Pulmonary artery endothelial cell (primary cell): Measurements from ENCODE around the gene GRIN3B. TPM values are rescaled to one million over a fixed set of nuclear protein-coding genes. Genes with fewer than 3 reads are reported as not detected.

Experiments used
- DNase-seq: peaks from one replicate; pipeline ENCODE4 v3.0.0-alpha.2; 2011; ENCODE audit warnings: low read depth, low spot score
- total RNA-seq: library from RNA; depleted of rRNA; stranded (reverse); fragments of >200 nt; gene quantifications from 2 replicates; pipeline ENCODE4 v1.2.3, GENCODE V29; 2014

GRIN3B gene
- total RNA-seq, 1 donor from 2014 or later, result 0.59 TPM

- DNase-seq, result no peak
Measured at GRCh38 chr19:1041835-1042685, 41.8 kb downstream of the GRIN3B start.

DNA sequence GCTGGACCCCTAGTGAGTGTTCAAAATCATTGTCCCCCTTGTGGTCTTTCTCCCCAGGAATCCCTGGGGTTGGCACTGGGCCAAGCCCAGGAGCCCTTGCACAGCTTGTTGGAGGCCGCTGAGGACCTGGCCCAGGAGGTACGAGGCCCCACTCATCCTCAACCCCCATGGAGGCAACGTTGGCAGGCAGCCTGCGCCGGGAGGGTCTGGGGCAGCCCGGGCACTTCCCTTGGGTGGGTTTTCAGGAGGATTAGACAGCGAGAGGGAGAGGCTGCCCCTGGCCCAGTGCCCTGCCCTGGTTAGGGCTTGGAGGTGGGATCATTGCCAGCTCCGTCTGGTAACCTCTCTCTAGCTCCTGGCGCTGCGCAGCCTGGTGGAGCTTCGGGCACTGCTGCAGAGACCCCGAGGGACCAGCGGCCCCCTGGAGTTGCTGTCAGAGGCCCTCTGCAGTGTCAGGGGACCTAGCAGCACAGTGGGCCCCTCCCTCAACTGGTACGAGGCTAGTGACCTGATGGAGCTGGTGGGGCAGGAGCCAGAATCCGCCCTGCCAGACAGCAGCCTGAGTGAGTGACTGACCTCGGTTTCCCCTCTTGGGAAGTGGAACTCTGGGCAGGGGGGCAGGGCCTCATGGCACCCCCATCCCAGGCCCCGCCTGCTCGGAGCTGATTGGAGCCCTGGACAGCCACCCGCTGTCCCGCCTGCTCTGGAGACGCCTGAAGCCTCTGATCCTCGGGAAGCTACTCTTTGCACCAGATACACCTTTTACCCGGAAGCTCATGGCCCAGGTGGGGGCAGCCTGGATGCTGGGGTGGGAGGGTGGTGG is 42.7 kb downstream of the GRIN3B start:
- no peak for DNase-seq

GRCh38 chr19:1045247-1045603 is 45.0 kb downstream of the GRIN3B start:
- no peak for DNase-seq

DNA sequence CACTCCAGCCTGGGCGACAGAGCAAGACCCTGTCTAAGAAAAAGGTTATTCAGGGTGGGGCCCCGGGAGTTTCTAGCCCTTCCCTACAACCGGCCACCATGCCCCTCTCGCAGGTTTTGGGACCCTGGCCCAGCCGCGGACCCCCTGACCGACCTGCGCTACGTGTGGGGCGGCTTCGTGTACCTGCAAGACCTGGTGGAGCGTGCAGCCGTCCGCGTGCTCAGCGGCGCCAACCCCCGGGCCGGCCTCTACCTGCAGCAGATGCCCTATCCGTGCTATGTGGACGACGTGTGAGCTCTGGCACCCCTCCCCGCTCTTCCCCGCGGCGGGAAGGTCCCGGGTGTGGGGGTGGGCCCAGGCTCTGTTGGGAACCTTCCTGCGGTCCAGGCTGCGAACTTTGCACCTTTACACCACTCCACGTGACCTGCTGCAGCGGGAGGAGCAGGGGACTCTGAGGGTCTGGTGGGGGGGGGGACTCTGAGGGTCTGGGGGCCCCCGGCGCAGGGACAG is 46.0 kb downstream of the GRIN3B start:
- DNase-seq, result no peak

GRCh38 chr19:1046836-1047695 is 46.8 kb downstream of the GRIN3B start:
- DNase-seq, result no peak

DNA sequence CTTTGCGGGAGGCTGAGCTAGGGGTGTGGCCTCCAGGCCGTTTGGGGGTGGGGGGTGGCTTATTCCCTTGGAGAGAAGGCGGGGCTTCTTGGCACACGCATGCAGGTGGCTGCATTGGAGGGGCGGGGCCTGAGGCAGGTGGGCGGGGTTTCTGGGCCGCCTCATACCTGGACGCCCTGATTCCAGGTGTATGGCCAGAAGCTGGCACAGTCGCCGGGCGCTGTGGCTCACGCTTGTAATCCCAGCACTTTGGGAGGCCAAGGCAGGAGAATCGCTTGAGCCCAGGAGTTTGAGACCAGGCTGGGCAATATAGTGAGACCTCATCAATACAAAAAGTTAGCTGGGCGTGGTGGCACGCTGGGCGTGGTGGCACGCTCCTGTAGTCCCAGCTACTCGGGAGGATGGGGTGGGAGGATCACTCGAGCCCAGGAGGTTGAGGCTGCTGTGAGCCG is 47.5 kb downstream of the GRIN3B start:
- DNase-seq, result no peak

DNA sequence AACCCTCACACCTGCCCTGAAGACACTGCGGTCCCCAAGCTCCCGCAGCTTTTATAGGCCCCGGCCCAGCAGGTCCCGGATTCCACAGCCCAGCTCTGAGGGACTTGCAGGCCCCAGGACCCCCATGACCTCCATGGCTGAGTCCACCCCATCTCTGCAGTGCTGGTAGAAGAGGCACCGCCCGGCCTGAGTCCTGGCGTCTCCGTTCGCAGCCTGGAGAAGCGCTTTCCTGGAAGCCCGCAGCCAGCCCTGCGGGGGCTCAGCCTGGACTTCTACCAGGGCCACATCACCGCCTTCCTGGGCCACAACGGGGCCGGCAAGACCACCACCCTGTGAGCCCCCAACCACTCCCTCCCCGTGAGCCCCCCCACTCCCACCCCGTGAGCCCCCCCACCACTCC is 48.9 kb downstream of the GRIN3B start:
- DNase-seq, result no peak

- DNase-seq, result no peak
Measured at GRCh38 chr19:1049800-1050199, 49.6 kb downstream of the GRIN3B start.

GRCh38 chr19:1050989-1051788 is 51.0 kb downstream of the GRIN3B start:
- no peak for DNase-seq

DNA sequence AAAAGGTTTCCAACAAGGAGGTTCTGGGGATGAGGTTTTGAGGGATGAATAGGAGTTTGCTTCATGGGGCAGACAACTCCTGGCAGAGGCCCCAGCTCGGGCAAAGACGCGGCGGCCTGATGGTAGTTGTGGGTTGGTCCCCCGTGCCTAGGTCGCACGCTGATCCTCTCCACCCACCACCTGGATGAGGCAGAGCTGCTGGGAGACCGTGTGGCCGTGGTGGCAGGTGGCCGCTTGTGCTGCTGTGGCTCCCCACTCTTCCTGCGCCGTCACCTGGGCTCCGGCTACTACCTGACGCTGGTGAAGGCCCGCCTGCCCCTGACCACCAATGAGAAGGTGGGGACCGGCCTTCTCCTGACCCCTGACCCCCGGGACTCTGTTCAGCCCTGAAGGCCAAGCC is 51.6 kb downstream of the GRIN3B start:
- no peak for DNase-seq

- no peak for DNase-seq
Measured at GRCh38 chr19:1052349-1052975, 52.2 kb downstream of the GRIN3B start.

DNA sequence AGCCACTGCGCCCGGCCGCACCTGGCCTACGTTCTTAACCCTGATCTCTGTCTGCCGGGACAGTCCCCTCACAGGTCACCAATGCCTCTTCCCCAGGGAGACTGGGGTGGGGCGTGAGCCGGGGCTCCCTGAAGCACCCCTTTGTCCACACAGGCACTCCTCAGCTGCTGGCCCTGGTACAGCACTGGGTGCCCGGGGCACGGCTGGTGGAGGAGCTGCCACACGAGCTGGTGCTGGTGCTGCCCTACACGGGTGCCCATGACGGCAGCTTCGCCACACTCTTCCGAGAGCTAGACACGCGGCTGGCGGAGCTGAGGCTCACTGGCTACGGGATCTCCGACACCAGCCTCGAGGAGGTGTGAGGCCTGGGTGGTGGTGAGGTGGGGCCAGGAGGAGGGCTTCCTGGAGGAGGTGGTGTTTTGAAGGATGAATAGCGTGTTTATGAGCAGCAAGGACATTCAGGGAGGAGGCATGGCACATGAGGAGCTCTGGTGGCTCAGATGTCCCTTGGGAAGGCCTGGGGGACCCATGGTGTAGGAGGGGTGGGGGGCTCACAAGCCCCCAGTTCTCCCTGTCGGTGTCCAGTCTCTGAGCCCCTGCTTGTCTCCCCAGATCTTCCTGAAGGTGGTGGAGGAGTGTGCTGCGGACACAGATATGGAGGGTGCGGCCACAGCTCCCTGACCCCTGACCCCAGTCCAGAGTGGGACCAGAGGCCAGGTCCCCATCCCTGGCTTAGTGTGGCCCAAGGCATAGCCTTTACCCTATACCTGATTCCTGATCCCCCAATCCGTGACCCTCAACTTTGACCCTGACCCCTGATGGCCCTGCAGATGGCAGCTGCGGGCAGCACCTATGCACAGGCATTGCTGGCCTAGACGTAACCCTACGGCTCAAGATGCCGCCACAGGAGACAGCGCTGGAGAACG is 53.2 kb downstream of the GRIN3B start:
- no peak for DNase-seq

DNA sequence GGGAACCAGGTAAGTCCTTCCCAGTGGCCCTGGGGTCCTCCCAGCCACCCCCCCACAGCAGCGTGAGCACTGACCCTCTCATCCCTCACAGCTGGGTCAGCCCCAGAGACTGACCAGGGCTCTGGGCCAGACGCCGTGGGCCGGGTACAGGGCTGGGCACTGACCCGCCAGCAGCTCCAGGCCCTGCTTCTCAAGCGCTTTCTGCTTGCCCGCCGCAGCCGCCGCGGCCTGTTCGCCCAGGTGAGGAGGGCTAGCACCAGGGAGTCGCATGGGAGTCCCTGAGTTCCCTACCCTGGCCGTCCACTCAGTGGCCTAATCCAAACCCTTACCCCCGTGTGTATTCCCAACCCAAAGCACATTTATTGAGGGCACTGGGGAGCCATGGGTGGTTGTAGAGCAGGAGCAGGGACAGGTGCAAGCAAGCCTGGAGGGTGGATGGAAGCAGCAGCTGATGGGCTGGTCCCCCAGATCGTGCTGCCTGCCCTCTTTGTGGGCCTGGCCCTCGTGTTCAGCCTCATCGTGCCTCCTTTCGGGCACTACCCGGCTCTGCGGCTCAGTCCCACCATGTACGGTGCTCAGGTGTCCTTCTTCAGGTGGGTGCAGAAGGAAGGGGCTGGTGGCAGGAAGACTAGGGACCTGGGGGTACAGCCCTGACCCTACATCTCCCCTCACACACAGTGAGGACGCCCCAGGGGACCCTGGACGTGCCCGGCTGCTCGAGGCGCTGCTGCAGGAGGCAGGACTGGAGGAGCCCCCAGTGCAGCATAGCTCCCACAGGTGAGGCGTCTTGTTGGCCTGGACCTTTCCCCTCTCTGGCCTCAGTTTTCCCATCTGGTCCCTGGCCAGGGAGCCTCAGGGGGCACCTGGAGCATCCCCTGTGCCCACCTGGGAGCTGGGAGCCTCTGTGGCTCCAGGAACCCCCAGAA is 54.1 kb downstream of the GRIN3B start:
- DNase-seq, result no peak

- DNase-seq, result no peak
Measured at GRCh38 chr19:1055028-1055425, 54.8 kb downstream of the GRIN3B start.

DNA sequence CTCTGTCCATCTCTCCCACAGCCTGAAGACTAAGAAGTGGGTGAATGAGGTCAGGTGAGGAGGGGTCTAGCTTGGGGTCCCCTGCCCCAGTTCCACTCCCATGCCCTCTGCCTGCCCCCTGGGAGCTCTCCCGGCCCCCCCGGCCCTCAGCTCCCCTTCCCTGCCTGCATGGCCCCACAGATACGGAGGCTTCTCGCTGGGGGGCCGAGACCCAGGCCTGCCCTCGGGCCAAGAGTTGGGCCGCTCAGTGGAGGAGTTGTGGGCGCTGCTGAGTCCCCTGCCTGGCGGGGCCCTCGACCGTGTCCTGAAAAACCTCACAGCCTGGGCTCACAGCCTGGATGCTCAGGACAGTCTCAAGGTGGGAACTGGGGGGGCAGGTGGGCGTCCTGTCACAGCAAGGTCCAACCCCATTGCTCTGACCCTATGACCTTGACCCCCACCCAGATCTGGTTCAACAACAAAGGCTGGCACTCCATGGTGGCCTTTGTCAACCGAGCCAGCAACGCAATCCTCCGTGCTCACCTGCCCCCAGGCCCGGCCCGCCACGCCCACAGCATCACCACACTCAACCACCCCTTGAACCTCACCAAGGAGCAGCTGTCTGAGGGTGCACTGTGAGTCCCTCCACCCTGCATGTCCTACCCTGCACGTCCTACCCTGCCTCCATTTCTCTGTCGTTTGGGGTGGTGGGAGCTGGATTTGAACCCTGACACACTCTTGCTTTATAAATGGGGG is 55.8 kb downstream of the GRIN3B start:
- no peak for DNase-seq

DNA sequence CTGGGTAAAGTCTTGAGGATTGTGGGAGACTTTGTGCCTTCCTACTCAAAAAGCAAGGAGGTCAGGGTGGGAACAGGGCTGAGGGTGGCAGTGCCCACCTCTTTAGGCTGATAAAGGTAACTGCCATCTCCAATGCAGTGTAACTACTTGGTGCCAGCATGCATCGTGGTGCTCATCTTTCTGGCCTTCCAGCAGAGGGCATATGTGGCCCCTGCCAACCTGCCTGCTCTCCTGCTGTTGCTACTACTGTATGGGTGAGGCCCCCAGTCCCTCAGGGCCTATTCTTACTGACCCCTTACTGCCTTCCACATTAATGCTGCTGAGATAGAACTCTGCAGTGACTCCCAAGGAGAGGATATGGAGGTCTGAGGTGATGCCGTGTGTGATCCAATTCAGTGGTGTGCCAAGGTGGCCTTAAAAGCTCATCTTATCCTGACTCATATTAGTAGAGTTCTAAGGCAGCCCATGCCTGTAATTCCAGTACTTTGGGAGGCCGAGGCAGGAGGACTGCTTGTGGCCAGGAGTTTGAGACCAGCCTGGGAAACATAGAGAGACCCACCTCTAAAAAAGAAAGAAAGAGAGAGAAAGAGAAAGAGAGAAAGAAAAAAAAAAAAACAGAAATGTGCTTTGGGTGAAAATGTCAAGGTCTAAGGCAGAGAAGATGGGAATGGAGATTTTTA is 57.1 kb downstream of the GRIN3B start:
- no peak for DNase-seq

DNA sequence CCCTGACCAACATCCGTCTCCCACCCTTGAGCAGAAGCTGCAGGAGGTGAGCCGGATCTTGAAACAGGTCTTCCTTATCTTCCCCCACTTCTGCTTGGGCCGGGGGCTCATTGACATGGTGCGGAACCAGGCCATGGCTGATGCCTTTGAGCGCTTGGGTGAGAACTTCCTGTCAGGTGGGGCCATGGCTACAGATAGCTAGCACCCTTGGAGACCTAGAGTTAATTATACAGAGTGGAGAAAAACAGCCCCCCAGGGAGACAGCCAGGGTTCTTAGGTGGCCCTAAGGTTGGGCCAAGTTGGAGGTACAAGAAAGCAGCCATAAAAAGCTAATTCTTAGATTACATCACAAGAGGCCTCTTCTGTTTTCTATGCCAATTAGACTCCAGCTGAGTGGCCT is 57.9 kb downstream of the GRIN3B start:
- no peak for DNase-seq
